Fibroblast of skin of right quadriceps (primary cell): ENCODE data around the gene TLNRD1.
A peak's percentile ranks its signal among the peaks of the same experiment; 100 is the strongest.

Experiments
- DNase-seq: peaks from one replicate; pipeline ENCODE4 v3.0.0-alpha.2; 2013

TLNRD1 gene

GRCh38 chr15:80978685-80979329 lies 21.9 kb upstream of the TLNRD1 start:
- DNase-seq: peak; percentile 65

DNA sequence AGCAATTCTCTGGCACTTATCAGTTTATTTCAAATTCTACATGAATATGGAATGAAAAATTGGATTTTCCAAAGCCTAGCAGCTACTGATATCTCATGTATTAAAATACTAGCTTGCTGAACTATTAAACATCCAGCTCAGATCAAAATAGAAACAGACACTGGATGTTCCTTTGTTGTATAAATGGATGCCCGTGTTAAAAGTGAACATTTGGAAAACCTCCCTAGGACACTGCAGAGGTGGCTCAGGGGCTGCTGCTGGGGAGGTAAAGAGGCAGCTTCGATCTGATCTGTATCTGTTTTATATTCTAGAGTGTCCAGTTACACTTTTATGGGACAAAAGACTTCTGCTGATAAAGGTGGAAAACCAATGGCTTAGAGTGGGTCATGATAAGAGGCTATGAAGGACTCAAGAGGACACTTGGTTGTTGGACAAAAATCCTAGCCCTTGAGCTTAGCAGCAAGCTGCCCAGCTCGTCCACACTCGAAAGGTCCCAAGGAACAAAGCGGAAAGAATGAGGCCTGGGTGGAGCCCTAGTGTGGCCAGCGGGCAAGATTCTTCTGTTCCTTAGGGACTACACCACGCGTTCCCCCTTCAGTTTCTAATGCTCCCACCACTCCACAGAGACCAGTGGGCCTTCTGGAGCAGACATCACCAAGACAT lies 21.1 kb upstream of the TLNRD1 start:
- DNase-seq: no peak

GRCh38 chr15:80982205-80982604 lies 18.5 kb upstream of the TLNRD1 start:
- DNase-seq: no peak

GRCh38 chr15:80982839-80983238 lies 17.9 kb upstream of the TLNRD1 start:
- no peak for DNase-seq

DNA sequence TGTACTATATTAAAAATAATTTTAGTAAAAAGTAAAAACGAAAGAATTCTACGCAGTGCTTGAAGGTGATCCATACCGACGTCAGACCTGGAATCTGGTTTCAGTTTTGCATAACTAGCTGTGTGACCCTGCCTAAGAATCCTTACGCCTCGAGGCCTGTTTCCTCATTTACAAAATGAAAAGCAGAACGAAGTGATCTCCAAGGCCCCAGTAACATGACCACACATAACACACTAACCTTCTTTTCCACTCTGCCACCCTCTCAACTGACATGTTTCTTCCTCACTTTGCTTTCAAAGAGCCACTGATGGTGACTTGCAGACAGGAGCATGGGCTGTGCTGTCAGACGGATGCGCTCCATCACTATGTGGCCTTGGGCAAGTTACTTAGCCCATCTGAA lies 15.9 kb upstream of the TLNRD1 start:
- no peak for DNase-seq

GRCh38 chr15:80985981-80986380 lies 14.7 kb upstream of the TLNRD1 start:
- DNase-seq: no peak

GRCh38 chr15:80986487-80986886 lies 14.2 kb upstream of the TLNRD1 start:
- DNase-seq: no peak

GRCh38 chr15:80988148-80988796 lies 12.5 kb upstream of the TLNRD1 start:
- no peak for DNase-seq

GRCh38 chr15:80989081-80989517 lies 11.6 kb upstream of the TLNRD1 start:
- no peak for DNase-seq

- peak; percentile 95 for DNase-seq
Observed at GRCh38 chr15:80989518-80990478, 10.9 kb upstream of the TLNRD1 start, which contains the start of gene MESD. TSS of gene MESD (minus strand) at chr15:80989819. CDS start at chr15:80989791, 28 bp downstream.

DNA sequence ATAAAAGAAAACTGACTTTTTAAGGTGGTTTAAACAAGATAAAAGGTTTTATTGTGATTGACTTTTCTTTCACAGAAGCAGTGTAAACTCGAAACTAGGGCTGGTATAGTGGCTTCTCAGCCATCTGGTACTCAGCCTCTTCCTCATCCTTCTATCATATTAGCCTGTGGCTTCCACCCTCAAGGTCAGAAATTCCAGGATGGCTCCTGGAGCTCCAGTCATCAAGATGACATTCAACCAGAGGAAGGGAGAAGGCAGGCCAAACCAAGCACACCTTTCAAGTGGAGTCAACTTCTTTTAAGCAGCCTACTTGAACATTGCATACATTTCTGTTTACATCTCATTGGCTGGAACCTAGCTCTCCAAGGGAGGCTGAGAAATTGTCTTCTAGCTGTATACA lies 9.8 kb upstream of the TLNRD1 start:
- no peak for DNase-seq

DNA sequence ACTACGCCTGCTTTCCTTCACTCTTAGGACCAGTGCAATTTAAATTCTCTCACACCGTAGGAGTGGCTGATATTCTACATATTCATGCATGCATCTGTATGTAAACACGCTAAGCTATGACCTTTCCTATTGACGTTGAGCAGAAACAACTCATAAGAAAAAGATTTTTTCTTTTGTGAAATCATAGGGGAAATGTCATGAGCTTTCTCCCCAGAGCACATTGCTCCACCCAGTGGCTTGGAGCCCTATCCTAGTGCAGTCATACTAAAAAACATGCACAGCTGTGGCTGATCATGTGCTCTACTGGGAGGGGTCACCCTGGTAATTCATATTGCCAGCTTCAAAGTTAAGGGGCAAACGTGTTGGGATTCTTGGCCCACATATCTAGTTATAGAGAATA lies 9.3 kb upstream of the TLNRD1 start:
- peak; percentile 47 for DNase-seq

GRCh38 chr15:80992006-80992405 lies 8.7 kb upstream of the TLNRD1 start:
- DNase-seq: no peak

- no peak for DNase-seq
Observed at GRCh38 chr15:80992441-80992840, 8.3 kb upstream of the TLNRD1 start.

DNA sequence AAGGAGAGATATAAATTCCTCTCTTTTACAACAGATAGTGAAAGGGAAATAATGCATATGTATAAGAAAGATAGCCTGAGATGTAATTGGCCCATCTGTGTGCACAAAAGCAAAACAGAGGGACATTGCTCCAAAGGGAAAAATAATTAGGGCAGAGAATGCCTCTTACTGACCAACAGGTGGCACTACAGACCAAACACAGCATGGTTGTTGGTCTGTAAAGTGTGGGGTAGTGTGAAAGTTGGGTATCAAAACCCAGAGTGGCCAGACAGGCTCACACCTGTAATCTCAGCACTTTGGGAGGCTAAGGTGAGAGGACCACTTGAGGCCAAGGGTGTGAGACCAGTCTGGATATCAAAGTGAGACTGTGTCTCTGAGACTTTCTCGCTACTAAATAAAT lies 4.5 kb upstream of the TLNRD1 start:
- no peak for DNase-seq

DNA sequence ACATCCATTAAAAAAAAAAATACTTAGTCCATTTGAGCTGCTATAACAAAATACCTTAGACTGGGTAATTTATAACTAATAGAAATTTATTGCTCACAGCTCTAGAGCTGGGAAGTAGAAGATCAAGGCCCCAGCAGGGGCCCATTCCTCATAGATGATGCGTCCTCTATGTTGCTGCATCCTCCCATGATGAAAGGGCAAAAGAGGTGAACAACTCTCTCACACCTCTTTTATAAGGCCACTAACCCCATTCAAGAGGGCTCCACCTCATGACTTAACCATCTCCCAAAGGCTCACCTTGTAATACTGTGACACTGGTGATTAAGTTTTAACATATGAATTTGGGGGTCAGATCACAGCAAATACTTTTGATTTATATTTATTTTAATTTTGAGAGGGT lies 3.0 kb upstream of the TLNRD1 start:
- peak; percentile 28 for DNase-seq

DNA sequence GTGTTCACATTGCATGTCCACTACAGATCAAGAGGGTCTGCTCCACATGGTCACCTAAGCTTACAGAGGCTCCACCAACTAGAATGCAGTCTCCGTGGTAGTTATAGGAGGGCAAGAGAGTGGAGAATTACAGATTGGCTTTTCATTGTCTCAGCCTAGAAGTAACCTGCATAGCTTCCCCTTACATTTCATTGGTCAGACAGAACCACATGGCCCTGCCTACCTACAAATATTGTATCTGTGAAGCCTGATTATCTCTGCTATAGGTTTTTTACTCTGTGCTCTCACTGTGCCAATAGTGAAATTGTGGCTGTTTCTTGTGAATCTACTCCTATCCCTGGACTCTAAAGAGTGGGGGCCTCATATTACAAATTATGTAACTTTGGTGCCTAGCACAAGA lies 2.5 kb upstream of the TLNRD1 start:
- no peak for DNase-seq

DNA sequence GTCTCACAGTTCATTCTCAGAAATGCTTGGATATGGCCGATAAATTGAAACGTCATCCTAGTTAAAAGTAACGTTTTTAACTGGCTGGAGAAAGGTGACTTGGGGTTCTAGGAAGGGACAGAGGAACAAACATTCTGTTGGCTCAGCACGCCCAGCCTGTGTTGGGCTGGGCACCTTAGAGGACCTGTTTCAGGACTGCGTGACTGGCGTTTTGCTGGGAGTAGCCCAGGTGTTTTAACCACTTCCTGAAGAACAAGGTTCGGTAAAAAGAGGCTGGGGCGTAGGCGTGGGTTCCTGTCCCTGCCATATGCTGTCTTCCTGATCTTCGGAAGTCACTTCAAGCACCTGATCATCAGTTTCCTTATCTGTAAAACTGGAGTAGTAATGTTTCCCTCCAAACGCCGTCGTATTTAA lies 1.1 kb upstream of the TLNRD1 start:
- DNase-seq: no peak

GRCh38 chr15:81000144-81000623 lies 539 bp upstream of the TLNRD1 start:
- DNase-seq: no peak

DNA sequence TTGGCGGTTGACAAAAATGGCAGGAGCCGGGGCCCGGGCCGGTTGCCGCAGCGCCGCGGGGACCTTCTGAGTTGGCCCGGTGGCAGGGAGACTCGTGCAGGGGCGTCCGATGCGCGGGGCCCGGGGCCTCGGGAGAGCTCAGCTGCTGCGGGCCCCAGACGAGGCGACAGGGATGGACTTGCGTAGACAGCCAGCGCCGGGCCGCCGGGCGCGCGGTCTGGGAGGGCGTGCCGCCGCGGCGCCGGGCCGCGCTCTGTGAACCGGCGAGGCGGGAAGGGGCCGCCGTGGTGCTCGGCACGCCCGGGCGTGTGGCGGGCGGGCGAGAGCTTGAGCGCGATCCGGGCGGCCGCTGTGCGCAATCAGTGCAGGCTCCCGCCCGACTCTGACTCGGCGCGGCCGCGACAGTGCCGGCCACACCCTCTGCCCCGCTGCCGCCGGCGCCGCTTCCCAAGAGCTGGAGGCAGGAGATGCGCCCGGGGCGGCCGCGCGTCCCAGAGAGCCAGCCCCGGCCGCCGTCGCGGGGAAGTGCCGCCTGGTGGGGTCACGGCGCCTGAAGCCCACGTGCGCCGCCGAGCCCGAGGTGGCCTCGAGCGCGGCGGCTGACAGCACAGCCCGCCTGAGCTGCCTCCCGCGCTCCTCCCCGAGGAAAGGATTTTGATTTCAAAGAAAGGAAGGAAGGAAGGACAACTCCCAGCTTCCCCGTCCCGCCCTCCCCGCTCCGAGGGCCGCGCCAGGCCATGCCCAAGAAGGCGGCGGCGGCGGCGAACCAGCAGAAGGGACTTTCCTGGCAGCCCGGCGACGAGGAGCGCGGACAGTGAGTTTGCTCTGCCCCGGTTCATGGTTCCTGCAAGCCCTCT lies 657 bp downstream of the TLNRD1 start:
- peak; percentile 52 for DNase-seq

GRCh38 chr15:81002009-81002330 lies 1.2 kb downstream of the TLNRD1 start:
- DNase-seq: no peak
